HG02943 (cell line): Measurements from ENCODE around the gene SNX32.
"Not testable (repeated sequence)": the region's sequence is repeated elsewhere in the genome, so short reads cannot be mapped to it uniquely, and the experiment has no call there.

ENCODE experiments used
- ATAC-seq: cut with Tn5 transposase; IDR thresholded peaks from one replicate; pipeline ENCODE4 v1.9.1; 2021; ENCODE audit warnings: mild to moderate bottlenecking, low read depth, moderate library complexity; ENCODE audit not compliant: unreplicated experiment

Gene SNX32

DNA sequence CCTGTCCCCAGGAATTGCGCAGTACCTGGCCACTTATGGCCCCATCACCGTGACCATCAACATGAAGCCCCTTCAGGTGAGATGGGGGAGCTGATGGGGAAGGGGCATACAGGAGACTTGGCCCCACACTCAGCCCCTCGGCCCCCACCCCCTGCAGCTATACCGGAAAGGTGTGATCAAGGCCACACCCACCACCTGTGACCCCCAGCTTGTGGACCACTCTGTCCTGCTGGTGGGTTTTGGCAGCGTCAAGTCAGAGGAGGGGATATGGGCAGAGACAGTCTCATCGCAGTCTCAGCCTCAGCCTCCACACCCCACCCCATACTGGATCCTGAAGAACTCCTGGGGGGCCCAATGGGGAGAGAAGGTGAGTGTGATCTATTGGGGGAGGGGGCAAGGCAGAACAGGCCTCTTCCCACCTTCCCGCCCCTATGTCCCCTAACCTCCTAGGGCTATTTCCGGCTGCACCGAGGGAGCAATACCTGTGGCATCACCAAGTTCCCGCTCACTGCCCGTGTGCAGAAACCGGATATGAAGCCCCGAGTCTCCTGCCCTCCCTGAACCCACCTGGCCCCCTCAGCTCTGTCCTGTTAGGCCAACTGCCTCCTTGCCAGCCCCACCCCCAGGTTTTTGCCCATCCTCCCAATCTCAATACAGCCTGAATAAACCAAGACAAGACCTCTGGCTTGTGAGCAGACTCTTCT lies 49.4 kb downstream of the SNX32 start:
- ATAC-seq = no peak

- ATAC-seq = no peak
Observed at GRCh38 chr11:65883786-65884715, 50.3 kb downstream of the SNX32 start.

- ATAC-seq = no peak
Observed at GRCh38 chr11:65884716-65885092, 50.9 kb downstream of the SNX32 start.

GRCh38 chr11:65885231-65885630 lies 51.5 kb downstream of the SNX32 start:
- no peak for ATAC-seq

GRCh38 chr11:65885808-65886536 lies 52.2 kb downstream of the SNX32 start:
- no peak for ATAC-seq

- no peak for ATAC-seq
Observed at GRCh38 chr11:65886826-65887722, 53.3 kb downstream of the SNX32 start.

DNA sequence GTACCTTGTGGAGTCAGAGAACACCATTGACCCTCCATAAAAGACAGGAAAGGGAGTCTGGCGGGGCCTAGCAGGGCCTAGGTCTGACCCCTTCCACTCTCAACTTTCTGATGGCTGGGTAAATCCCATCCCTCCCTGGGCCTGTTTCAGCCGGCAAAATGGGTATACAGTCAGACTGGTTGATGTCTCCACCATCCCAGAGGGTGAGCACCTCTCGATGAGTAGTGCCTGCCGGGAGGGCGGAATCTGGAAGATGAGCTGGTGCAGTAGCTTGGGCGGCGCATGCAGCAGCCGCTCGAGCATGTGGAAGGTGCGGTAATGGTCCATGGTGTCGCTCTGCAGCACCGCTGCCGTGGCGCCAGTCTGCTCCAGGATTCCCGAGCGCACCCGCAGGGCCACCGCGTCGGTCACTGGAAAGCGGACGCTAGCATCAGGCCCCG lies 54.0 kb downstream of the SNX32 start:
- ATAC-seq = no peak

GRCh38 chr11:65888163-65888814 lies 54.5 kb downstream of the SNX32 start, which contains the start of gene FIBP:
Gene FIBP, minus strand, starts transcription at chr11:65888471. Its CDS starts 53 bp downstream, at chr11:65888418.
- peak; percentile 47 for ATAC-seq

DNA sequence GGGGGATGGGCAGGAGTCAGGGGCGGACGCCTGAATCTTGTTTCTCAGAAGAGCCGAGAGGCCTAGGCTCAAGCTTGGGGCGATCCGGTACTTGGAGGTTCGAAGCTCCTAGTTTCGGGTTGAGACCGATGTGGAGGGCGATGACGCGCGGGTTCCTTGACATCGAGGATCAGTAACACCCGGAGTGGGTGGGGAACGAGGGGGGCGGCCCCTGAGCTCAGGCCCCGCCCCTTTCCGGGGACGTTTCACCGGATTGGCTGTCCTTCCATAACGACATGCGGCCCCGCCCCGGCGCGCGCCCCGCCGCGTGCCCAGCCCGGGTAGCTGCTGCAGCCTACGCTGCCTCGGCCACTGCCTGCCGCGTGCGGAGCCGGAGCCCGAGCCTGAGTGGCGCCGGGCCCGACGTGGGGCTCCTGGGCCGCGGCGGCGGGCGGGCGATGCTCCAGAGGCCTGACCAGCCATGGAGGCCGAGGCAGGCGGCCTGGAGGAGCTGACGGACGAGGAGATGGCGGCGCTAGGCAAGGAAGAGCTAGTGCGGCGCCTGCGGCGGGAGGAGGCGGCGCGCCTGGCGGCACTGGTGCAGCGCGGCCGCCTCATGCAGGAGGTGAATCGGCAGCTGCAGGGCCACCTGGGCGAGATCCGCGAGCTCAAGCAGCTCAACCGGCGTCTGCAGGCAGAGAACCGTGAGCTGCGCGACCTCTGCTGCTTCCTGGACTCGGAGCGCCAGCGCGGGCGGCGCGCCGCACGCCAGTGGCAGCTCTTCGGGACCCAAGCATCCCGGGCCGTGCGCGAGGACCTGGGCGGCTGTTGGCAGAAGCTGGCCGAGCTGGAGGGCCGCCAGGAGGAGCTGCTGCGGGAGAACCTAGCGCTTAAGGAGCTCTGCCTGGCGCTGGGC lies 56.8 kb downstream of the SNX32 start, which contains the start of gene CCDC85B:
CCDC85B (plus strand) TSS at position 350 of the 895 bp plus-strand sequence; CDS start at position 461, 111 bp downstream.
- peak; percentile 45 for ATAC-seq

DNA sequence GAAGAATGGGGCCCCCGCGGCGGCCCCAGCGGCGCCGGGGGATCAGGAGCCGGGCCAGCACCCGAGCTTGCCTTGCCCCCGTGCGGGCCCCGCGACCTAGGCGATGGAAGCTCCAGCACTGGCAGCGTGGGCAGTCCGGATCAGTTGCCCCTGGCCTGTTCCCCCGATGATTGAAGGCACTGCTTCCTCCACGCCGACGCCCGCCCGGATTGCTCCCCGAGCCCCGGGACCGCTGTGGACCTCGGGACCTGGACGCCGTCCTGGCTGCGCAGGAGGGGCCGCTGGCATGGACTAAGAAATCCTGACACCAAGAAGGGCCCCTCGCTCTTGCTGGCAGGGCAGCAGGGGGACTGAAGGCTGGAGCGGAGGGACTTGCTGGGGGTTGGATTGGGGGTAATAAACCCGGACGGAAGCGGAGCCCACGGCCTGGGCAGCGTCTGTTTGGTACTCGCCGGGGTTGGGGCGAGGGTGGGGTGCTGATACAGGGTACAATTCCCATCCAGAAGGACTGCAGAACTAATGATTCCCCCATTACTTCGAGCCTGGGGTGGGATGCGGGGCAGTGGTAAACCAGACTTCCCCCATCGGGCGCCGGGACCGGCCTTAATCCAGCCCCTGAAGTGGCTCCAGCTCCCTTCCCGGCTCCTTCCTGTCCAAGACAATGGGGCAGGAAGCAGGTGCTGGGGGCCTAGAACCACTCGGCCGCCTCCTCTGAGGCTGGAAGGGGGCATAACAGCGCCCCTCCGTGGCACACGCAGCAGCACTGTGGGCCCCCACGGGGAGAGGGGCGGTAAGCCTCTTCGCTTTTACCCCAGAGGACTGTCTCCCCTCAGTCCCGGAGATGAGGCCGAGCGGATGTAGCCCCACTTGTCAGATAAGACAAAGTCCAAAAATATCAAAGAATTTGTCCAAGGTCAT lies 57.7 kb downstream of the SNX32 start:
- no peak for ATAC-seq

- not testable (repeated sequence) for ATAC-seq
Observed at GRCh38 chr11:65892137-65892540, 58.4 kb downstream of the SNX32 start.

GRCh38 chr11:65892661-65893317 lies 59.0 kb downstream of the SNX32 start:
- ATAC-seq = no peak

DNA sequence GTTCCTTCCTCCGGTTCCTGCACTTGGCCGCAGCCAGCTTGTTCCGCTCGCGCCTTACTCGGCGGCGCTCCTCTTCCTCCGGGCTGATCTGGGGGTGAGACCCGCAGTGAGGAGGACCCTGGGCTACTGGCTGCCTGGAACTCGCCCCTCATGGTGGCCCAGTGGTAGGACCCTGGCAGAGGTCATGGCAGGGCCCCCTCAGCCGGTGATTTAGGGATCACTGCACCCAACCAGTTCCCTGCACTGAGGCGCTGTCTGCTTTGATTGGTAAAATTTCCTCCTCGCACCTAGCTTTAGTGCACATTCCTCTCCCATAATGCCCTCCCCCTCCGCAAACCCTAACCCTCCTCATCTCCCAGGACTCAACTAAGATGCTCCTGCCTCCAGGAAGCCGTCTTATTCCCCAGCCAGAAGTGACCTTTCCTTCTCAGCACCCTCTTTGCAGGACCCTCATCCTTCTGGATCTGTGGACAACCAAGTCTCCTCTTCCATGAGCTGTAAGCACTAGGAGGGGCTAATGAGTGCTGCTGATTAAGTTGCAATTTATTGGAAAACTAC lies 60.4 kb downstream of the SNX32 start:
- ATAC-seq = no peak

- ATAC-seq = no peak
Observed at GRCh38 chr11:65895482-65895981, 61.8 kb downstream of the SNX32 start.

DNA sequence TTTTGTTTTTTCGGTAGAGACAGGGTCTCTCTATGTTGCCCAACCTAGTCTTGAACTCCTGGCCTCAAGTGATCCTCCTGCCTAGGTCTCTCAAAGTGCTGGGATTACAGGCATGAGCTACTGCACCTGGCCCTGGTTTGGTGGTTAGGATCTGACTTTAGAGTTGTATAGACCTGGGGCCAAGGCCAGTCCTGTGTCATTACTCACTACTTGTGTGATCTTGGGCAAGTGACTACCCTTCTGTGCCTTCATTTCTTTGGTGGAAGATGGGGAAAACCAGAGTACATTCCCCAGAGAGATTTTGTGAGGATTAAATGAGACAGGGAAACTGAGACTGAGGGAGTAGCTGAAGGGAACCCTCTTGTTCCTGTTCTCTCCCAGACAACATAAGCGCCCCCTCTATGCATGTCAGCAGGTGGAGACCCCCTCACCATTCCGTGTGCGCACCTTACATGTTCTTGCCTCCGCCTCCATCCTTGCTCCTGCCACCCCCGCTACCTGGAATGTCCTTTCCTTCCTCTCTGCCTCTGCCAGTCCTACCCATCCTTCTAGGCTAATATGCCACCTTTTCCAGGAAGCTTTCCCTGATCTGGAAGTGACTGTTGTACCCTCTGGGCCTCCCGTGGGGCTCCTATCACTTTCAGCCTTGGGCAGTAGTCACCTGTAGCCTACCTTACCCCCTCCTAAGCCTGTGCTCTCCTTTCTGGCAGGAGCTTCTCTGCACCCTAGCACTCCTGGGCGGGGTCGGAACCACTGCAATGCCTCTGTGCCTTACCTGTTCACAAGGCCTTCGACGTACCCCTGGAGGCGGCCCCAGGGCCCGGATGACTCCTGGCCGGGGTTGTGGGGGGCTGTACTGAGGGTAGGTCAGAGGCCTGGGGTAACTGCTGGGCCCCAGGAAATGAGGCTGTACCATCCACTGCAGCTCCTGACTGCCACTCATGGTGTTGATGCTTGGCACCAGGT lies 62.6 kb downstream of the SNX32 start:
- ATAC-seq = no peak
